OCI-LY3 (cell line): ENCODE data around the gene FAM25A.
"Not testable (repeated sequence)": the region's sequence is repeated elsewhere in the genome, so short reads cannot be mapped to it uniquely, and the experiment has no call there.

Experiments used
- EZH2phosphoT487 ChIP-seq: fragments of 200-600 bp; shearing (Covaris generic); IDR thresholded peaks from 2 replicates; pipeline ENCODE4 v1.6.1; 2018; ENCODE audit warnings: antibody characterized with exemption, mixed run types, low read depth
- TF ChIP-seq, protein P1 (sequence below): fragments of 200-600, 300-600 bp; sonication (generic); IDR thresholded peaks from 2 replicates; pipeline ENCODE4 v1.5.1; 2014; ENCODE audit warnings: antibody characterized with exemption, low read length, low read depth

DNA sequence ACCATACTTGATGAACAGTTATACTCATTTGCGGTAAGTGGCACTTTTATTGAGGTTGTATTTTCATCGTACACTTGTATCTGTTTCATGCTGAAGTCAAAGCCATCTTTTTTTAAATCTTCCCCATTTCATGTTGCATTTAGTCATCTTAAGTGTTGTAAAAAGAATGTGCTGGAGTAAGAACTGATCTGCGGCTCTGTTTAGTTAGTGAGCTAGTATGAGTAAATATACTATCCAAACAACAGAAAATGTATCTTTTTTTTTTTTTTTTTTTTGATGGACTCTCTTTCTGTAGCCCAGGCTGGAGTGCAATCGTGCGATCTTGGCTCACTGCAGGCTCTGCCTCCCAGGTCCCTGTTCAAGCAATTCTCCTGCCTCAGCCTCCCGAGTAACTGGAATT lies 12.4 kb upstream of the FAM25A start:
- TF ChIP-seq, protein P1, sequence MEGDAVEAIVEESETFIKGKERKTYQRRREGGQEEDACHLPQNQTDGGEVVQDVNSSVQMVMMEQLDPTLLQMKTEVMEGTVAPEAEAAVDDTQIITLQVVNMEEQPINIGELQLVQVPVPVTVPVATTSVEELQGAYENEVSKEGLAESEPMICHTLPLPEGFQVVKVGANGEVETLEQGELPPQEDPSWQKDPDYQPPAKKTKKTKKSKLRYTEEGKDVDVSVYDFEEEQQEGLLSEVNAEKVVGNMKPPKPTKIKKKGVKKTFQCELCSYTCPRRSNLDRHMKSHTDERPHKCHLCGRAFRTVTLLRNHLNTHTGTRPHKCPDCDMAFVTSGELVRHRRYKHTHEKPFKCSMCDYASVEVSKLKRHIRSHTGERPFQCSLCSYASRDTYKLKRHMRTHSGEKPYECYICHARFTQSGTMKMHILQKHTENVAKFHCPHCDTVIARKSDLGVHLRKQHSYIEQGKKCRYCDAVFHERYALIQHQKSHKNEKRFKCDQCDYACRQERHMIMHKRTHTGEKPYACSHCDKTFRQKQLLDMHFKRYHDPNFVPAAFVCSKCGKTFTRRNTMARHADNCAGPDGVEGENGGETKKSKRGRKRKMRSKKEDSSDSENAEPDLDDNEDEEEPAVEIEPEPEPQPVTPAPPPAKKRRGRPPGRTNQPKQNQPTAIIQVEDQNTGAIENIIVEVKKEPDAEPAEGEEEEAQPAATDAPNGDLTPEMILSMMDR = not testable (repeated sequence)
- not testable (repeated sequence) for TF ChIP-seq EZH2phosphoT487
